GM13977 (cell line): ENCODE measurements around the gene ZMYM5.
A peak's percentile ranks its signal among the peaks of the same experiment; 100 is the strongest.
"Not testable (repeated sequence)": the region's sequence is repeated elsewhere in the genome, so short reads cannot be mapped to it uniquely, and the experiment has no call there.

ENCODE experiments used
- DNase-seq: peaks from one replicate; pipeline ENCODE4 v3.0.0; 2012; ENCODE audit warnings: low spot score
- CTCF ChIP-seq: IDR thresholded peaks from 2 replicates; pipeline ENCODE4 v1.5.1; 2012; ENCODE audit warnings: mild to moderate bottlenecking, control low read depth; ENCODE audit not compliant: insufficient read depth; ENCODE audit errors: extremely low read depth, missing control alignments
- in situ Hi-C: fragments of 300-500 bp; cut with MboI; formaldehyde crosslinking; loops from one replicate; pipeline ENCODE4 v1.12.0; 2022; ENCODE audit warnings: low sequenced_read_pairs, low pct_unique_long_range_greater_than_20kb, mixed read lengths, inconsistent platforms; ENCODE audit not compliant: unreplicated experiment

ZMYM5 gene

DNA sequence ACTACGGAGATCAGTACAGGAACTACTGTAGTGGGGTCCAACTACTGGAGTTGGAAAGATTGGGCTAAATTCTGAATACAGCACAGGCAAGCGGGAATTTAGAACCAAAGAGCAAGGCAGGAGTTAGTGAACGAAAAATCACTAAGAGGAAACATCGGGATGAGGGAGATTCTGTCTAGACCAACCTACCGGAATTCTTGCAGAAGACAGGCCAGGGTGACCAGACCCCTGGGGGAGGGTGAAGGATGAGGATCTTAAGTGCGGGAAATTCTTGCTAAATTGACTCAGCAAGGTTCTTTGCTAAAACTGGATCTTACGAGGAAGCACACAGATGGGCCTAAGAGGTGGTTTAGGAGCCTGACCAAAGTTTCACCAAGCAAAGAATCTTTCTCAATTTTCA lies 67.5 kb downstream of the ZMYM5 start:
- TF ChIP-seq CTCF, result no peak
- in situ Hi-C loops, result no loop called here
- DNase-seq, result no peak

DNA sequence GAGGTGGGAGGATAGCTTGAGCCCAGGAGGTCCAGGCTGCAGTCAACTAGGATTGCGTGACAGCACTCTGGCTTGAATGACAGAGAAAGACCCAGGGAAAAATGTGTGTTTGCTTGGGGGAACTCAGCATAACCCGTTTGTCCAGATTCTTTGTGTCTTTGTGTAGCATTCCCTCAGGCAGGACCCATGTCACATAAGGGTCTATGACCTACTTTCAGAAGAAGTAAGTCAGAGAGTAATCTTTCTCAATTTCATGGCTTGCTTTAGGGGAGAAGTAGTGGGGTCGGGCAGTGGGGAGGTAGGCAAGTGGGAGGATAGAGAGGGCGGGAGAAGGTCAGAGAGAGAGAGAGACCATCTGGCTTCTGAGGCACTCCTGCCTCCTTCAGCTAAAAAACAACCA lies 68.8 kb downstream of the ZMYM5 start:
- DNase-seq, result no peak
- in situ Hi-C loops, result no loop called here
- TF ChIP-seq CTCF, result no peak

- no peak for TF ChIP-seq CTCF
- in situ Hi-C loops, result no loop called here
- DNase-seq, result no peak
These were observed 71.4 kb downstream of the ZMYM5 start for GRCh38 chr13:19791953-19792537.

GRCh38 chr13:19782727-19783682 lies 80.4 kb downstream of the ZMYM5 start, which contains the start of gene PSPC1:
TSS of gene PSPC1 (minus strand) at chr13:19782945. CDS start at chr13:19782757, 188 bp downstream.
- peak; percentile 95 for DNase-seq
- in situ Hi-C loops, result not testable (repeated sequence)

DNA sequence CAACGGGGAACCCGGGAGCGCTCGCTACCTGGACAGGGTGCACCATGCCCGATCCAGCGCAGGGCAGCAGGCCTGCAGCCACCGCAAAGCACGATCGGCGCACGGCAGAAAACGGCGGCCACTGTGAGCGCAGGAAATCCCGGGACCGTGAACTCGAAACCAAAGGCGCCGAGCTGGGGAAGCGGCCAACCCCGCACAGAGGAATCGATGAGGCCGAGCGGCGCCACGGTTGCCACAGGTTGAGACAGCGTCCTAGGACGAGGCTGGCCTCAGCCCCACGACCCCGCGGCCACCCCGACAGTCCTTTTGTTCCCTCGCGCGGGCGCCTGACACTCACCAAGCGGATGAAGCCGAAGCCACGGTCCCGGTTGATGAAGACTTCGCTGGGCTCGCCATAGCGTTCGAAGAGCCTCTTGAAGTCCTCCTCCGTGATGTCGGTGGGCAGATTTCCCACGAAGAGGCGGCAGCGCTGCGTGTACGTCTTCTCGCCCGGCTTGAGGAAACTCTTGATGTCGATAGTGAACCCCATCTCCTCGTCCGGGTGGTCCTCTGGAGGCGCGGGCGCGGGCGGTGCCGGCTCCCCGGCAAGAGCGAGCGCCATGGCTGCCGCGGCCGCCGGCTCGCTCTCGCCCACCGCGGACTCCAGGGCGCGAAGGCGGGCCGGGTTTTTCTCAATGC lies 81.3 kb downstream of the ZMYM5 start:
- TF ChIP-seq CTCF, result no peak
- in situ Hi-C loops, result no loop called here

GRCh38 chr13:19781526-19781925 lies 81.9 kb downstream of the ZMYM5 start:
- in situ Hi-C loops, result no loop called here
- DNase-seq, result no peak
- no peak for TF ChIP-seq CTCF

More for the DNA sequence above, 81.3 kb downstream of the ZMYM5 start:
- DNase-seq, result peak; percentile 53

DNA sequence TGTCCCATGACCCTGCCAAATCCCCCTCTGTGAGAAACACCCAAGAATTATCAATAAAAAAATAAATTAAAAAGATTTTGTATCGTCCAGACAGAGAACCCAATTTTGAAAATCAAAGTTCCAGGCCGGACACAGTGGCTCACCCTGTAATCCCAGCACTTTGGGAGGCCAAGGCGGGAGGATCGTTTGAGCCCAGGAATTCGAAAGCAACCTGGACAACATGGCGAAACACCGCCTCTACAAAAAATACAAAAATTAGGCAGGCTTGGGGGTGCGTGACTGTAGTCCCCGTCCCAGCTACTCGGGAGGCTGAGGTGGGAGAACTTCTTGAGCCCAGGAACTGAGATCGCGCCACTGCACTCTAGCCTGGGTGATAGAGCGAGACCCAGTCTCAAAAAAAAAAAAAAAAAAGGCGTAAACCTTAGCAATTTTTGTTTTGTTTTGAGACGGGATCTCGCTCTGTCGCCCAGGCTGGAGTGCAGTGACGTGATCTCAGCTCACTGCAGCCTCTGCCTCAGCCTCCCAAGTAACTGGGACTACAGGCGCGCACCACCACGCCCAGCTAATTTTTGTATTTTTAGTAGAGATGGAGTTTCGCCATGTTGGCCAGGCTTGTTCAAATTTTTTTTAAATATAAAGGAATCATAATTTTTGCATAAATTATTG lies 82.6 kb downstream of the ZMYM5 start:
- in situ Hi-C loops, result not testable (repeated sequence)

More for the DNA sequence above, 82.6 kb downstream of the ZMYM5 start:
- DNase-seq, result not testable (repeated sequence)
